Endothelial cell of umbilical vein (primary cell): ENCODE measurements around the gene HABP2. TPM values are rescaled to one million over a fixed set of nuclear protein-coding genes. Genes with fewer than 3 reads are reported as not detected.

ENCODE experiments used
- BruUV-seq: library from RNA; stranded (reverse); fragments of 400-500 nt; replicated peaks from 2 replicates; lab custom pipeline; 2021; lab: Mats Ljungman, UMichigan
- CTCF ChIA-PET: fragments of 300-600, 350-600 bp; sonication (Branson Sonifier 250); formaldehyde crosslinking; loops from one replicate; lab custom pipeline; 2021; ENCODE audit warnings: antibody characterized with exemption, inconsistent platforms; lab: Charles Lee
- POLR2A ChIA-PET: fragments of 300-600, 350-600 bp; sonication (Branson Sonifier 250); formaldehyde crosslinking; loops from one replicate; lab custom pipeline; 2021; ENCODE audit warnings: antibody characterized with exemption, inconsistent platforms; lab: Charles Lee
- DNase-seq: peaks from one replicate; pipeline ENCODE4 v3.0.0-alpha.2; 2011; ENCODE audit warnings: low read depth, low spot score
- FAIRE-seq: peaks from 2 replicates; lab custom pipeline; 2011; peaks lifted over from hg19 to GRCh38; lab: Jason Lieb, UNC
- H2AFZ ChIP-seq: 2 replicates; pipeline ENCODE4 v1.6.0; 2012; ENCODE audit warnings: low read depth, low read length, control low read depth, inconsistent platforms
- H3K27ac ChIP-seq: 2 replicates; pipeline ENCODE4 v1.5.1; 2011; ENCODE audit warnings: low read depth, mild to moderate bottlenecking, control low read depth, low read length, moderate library complexity; ENCODE audit not compliant: insufficient read depth
- H3K27me3 ChIP-seq, 2 experiments: 2 replicates each; pipeline versions ENCODE4 v1.6.0 to v1.6.1; 2011; ENCODE audit warnings: low read length in 2 of 2, mixed read lengths in 1 of 2; ENCODE audit not compliant: control insufficient read depth in 2 of 2, insufficient read depth in 2 of 2
- H3K36me3 ChIP-seq, 2 experiments: 2 replicates in 1 of 2; 3 replicates in 1 of 2; pipeline ENCODE4 v1.5.1; 2011; ENCODE audit warnings: low read length in 2 of 2, mild to moderate bottlenecking in 1 of 2, moderate library complexity in 1 of 2; ENCODE audit not compliant: control insufficient read depth in 2 of 2, insufficient read depth in 2 of 2; ENCODE audit errors: extremely low read depth in 1 of 2
- H3K4me1 ChIP-seq: 3 replicates; pipeline ENCODE4 v1.5.1; 2011; ENCODE audit warnings: mild to moderate bottlenecking, low read length; ENCODE audit not compliant: control insufficient read depth, insufficient read depth; ENCODE audit errors: extremely low read depth
- H3K4me2 ChIP-seq: 2 replicates; pipeline ENCODE4 v1.6.1; 2011; ENCODE audit warnings: low read length, control low read depth, mixed read lengths; ENCODE audit not compliant: insufficient read depth
- H3K4me3 ChIP-seq, 3 experiments: fragments of 200-600 bp in 1 of 3; sonication (generic), shearing (Covaris generic) in 1 of 3; replicated peaks in 1 of 3; 2 replicates each; pipeline ENCODE4 v1.5.1; 2011 to 2016; ENCODE audit warnings: control low read depth in 3 of 3, low read length in 3 of 3, mild to moderate bottlenecking in 2 of 3, inconsistent platforms in 1 of 3, low read depth in 1 of 3, moderate library complexity in 1 of 3; ENCODE audit not compliant: insufficient read depth in 1 of 3
- H3K79me2 ChIP-seq: 2 replicates; pipeline ENCODE4 v1.6.0; 2012; ENCODE audit warnings: low read length, inconsistent platforms; ENCODE audit not compliant: control insufficient read depth, insufficient read depth
- H3K9ac ChIP-seq: replicated peaks from 2 replicates; pipeline ENCODE3; 2011; ENCODE audit warnings: low read length, control low read depth; ENCODE audit not compliant: insufficient read depth; ENCODE audit errors: extremely low read depth
- H3K9me1 ChIP-seq: replicated peaks from 3 replicates; pipeline ENCODE4 v1.6.0; 2011; ENCODE audit warnings: mild to moderate bottlenecking, low read length; ENCODE audit not compliant: control insufficient read depth, insufficient read depth; ENCODE audit errors: extremely low read depth
- H3K9me3 ChIP-seq: replicated peaks from 2 replicates; pipeline ENCODE4 v1.5.1; 2012; ENCODE audit warnings: low read length, inconsistent platforms; ENCODE audit not compliant: control insufficient read depth, insufficient read depth
- H4K20me1 ChIP-seq: replicated peaks from 2 replicates; pipeline ENCODE3; 2011; ENCODE audit warnings: mild to moderate bottlenecking, low read length; ENCODE audit not compliant: control insufficient read depth, insufficient read depth; ENCODE audit errors: extremely low read depth
- CTCF ChIP-seq, 2 donors: IDR thresholded peaks; 1 replicate in 1 of 2; 2 replicates in 1 of 2; pipeline ENCODE4 v1.5.1; 2011; ENCODE audit warnings: low read length in 2 of 2, mild to moderate bottlenecking in 2 of 2, moderate library complexity in 2 of 2, control low read depth in 1 of 2, inconsistent platforms in 1 of 2, low read depth in 1 of 2; ENCODE audit not compliant: insufficient read depth in 1 of 2; ENCODE audit errors: extremely low read depth in 1 of 2
- EZH2 ChIP-seq: IDR thresholded peaks from 2 replicates; pipeline ENCODE4 v1.6.1; 2012; ENCODE audit warnings: borderline replicate concordance, low read depth, mild to moderate bottlenecking, moderate library complexity, low read length, inconsistent platforms; ENCODE audit not compliant: severe bottlenecking
- FOS ChIP-seq: IDR thresholded peaks from 2 replicates; pipeline ENCODE4 v1.6.1; 2011; ENCODE audit warnings: mild to moderate bottlenecking, low read length, moderate library complexity, borderline replicate concordance; ENCODE audit not compliant: insufficient read depth
- MAX ChIP-seq: IDR thresholded peaks from 2 replicates; pipeline ENCODE4 v1.6.1; 2011; ENCODE audit not compliant: insufficient read depth, insufficient read length
- MYC ChIP-seq: IDR thresholded peaks from one replicate; pipeline ENCODE4 v1.6.1; 2011; ENCODE audit warnings: mild to moderate bottlenecking, low read depth, low read length
- POLR2A ChIP-seq: IDR thresholded peaks from 2 replicates; pipeline ENCODE4 v1.6.1; 2012; ENCODE audit warnings: low read depth, mild to moderate bottlenecking, control low read depth, low read length
- POLR2AphosphoS5 ChIP-seq: IDR thresholded peaks from 2 replicates; pipeline ENCODE4 v1.6.1; 2012; ENCODE audit warnings: low read depth, mild to moderate bottlenecking, control low read depth, low read length, moderate library complexity; ENCODE audit not compliant: insufficient read depth
- dilution Hi-C: fragments of 300-500 bp; cut with MboI; formaldehyde crosslinking; loops from one replicate; pipeline ENCODE4 v1.15.0; 2019; ENCODE audit warnings: low sequenced_read_pairs; ENCODE audit not compliant: extremely low pct_ligation_motif_present
- intact Hi-C: fragments of 100-400 bp; cut with micrococcal nuclease; formaldehyde crosslinking; loops from one replicate; pipeline ENCODE4 v1.10.0; 2022
- polyA plus RNA-seq, 4 experiments: library from polyadenylated mRNA; depleted of rRNA in 3 of 4; stranded (reverse) in 3 of 4; unstranded in 1 of 4; fragments of >200 nt; gene quantifications; 2 replicates each; pipeline versions ENCODE4 v1.2.1 to v1.2.3, GENCODE V29; 2011 to 2012; ENCODE audit warnings: missing spikeins in 1 of 4
- total RNA-seq: library from RNA; stranded (reverse); gene quantifications from 2 replicates; pipeline ENCODE4 v1.2.3, GENCODE V29; 2021

The HABP2 gene
- total and polyA plus RNA-seq, 2 donors (not counting 3 experiments of a cell fraction or from before 2014, with no cell fraction given): 0.04 TPM; not detected in 1

DNA sequence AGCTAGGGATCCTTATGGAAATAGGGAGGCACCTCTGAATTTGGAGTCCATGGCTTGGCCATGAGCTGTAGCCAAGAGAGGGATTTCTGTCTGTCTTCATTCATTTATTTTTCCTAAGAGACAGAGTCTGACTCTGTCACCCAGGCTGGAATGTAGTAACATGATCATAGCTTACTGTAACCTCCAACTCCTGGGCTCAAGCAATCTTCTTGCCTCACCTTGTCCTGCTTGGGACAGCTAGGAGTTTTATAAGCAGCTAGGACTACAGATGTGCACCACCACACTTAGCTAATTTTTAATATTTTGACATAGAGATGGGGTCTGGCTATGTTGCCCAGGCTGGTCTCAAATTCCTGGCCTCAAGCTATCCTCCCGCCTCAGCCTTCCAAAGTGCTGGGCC is 8.5 kb upstream of the HABP2 start:
- Histone ChIP-seq H3K27me3 (no peaks in the 10 kb centered on the region), H2AFZ (no peak overlapping the region), H3K27ac (no peak overlapping the region), H3K4me1 (no peaks in the 10 kb centered on the region), H3K9me1 (no peaks in the 10 kb centered on the region), H4K20me1 (no peaks in the 10 kb centered on the region), H3K4me2 (no peak overlapping the region), H3K9me3 (no peaks in the 10 kb centered on the region), H3K4me3 (no peak overlapping the region), H3K79me2 (no peaks in the 10 kb centered on the region), H3K9ac (no peak overlapping the region), H3K36me3 (no peaks in the 10 kb centered on the region)
- ChIA-PET POLR2A (no interaction called here), CTCF (interaction anchor here (0.9 to 1.1 kb wide), 4 partner anchors 10 to 24 kb away, joined by 3 to 4 read pairs (median 3); no protein-coding TSS in a partner anchor)
- intact Hi-C loops: no loop called here
- no peak for DNase-seq
- TF ChIP-seq MAX (no peak), POLR2AphosphoS5 (no peak), CTCF (IDR thresholded peaks at IDR 0.05; ENCODE audit: extremely low read depth in 1 of 2, insufficient read depth in 1 of 2, low read depth in 1 of 2, low read length in 2 of 2) (no peak), MYC (no peak), FOS (no peak), POLR2A (no peak), EZH2 (no peak)
- dilution Hi-C loops: no loop called here
- BruUV-seq: no TSS peak
- no peak for FAIRE-seq
